LNCaP clone FGC (cell line): ENCODE results near the gene PES1.
"Not testable (repeated sequence)": the region's sequence is repeated elsewhere in the genome, so short reads cannot be mapped to it uniquely, and the experiment has no call there.

Experiments
- DNase-seq: peaks from one replicate; pipeline ENCODE4 v3.0.0-alpha.2; 2011; ENCODE audit warnings: low read depth
- H3K4me3 ChIP-seq: 2 replicates; pipeline ENCODE4 v1.5.1; 2011; ENCODE audit warnings: mild to moderate bottlenecking, low read depth, low read length, control low read depth
- CTCF ChIP-seq: IDR thresholded peaks from 2 replicates; pipeline ENCODE4 v1.5.1; 2012; ENCODE audit warnings: mild to moderate bottlenecking; ENCODE audit not compliant: control insufficient read depth, insufficient read depth; ENCODE audit errors: extremely low read depth

PES1 gene

GRCh38 chr22:30568137-30568805 is 23.4 kb downstream of the PES1 start:
- TF ChIP-seq CTCF = no peak
- H3K4me3 ChIP-seq = no peak overlapping the region
- DNase-seq = no peak

GRCh38 chr22:30567277-30567676 is 24.4 kb downstream of the PES1 start:
- not testable (repeated sequence) for DNase-seq, H3K4me3 ChIP-seq

- DNase-seq = no peak
Measured at GRCh38 chr22:30566125-30566524, 25.6 kb downstream of the PES1 start.

GRCh38 chr22:30565341-30565740 is 26.4 kb downstream of the PES1 start:
- DNase-seq = no peak

More at GRCh38 chr22:30566125-30566524, 25.6 kb downstream of the PES1 start:
- TF ChIP-seq CTCF = no peak
- no peak overlapping the region for H3K4me3 ChIP-seq

GRCh38 chr22:30564761-30565119 is 27.0 kb downstream of the PES1 start:
- no peak for TF ChIP-seq CTCF
- H3K4me3 ChIP-seq = no peak overlapping the region
- no peak for DNase-seq

More at GRCh38 chr22:30565341-30565740, 26.4 kb downstream of the PES1 start:
- H3K4me3 ChIP-seq = no peak overlapping the region
- TF ChIP-seq CTCF = no peak

GRCh38 chr22:30564045-30564760 is 27.5 kb downstream of the PES1 start:
- no peak for DNase-seq
- H3K4me3 ChIP-seq = no peak overlapping the region
- no peak for TF ChIP-seq CTCF

- TF ChIP-seq CTCF = no peak
- H3K4me3 ChIP-seq = no peak overlapping the region
- no peak for DNase-seq
Measured at GRCh38 chr22:30562366-30562765, 29.3 kb downstream of the PES1 start.
